Endothelial cell of umbilical vein (primary cell): ENCODE results near the gene GALNT9. TPM values are rescaled to one million over a fixed set of nuclear protein-coding genes. Genes with fewer than 3 reads are reported as not detected.

Experiments
- BruUV-seq: library from RNA; stranded (reverse); fragments of 400-500 nt; replicated peaks from 2 replicates; lab custom pipeline; 2021; lab: Mats Ljungman, UMichigan
- CTCF ChIA-PET: fragments of 300-600, 350-600 bp; sonication (Branson Sonifier 250); formaldehyde crosslinking; loops from one replicate; lab custom pipeline; 2021; ENCODE audit warnings: antibody characterized with exemption, inconsistent platforms; lab: Charles Lee
- POLR2A ChIA-PET: fragments of 300-600, 350-600 bp; sonication (Branson Sonifier 250); formaldehyde crosslinking; loops from one replicate; lab custom pipeline; 2021; ENCODE audit warnings: antibody characterized with exemption, inconsistent platforms; lab: Charles Lee
- DNase-seq: peaks from one replicate; pipeline ENCODE4 v3.0.0-alpha.2; 2011; ENCODE audit warnings: low read depth, low spot score
- FAIRE-seq: peaks from 2 replicates; lab custom pipeline; 2011; peaks lifted over from hg19 to GRCh38; lab: Jason Lieb, UNC
- H2AFZ ChIP-seq: 2 replicates; pipeline ENCODE4 v1.6.0; 2012; ENCODE audit warnings: low read depth, low read length, control low read depth, inconsistent platforms
- H3K27ac ChIP-seq: 2 replicates; pipeline ENCODE4 v1.5.1; 2011; ENCODE audit warnings: low read depth, mild to moderate bottlenecking, control low read depth, low read length, moderate library complexity; ENCODE audit not compliant: insufficient read depth
- H3K27me3 ChIP-seq, 2 experiments: 2 replicates each; pipeline versions ENCODE4 v1.6.0 to v1.6.1; 2011; ENCODE audit warnings: low read length in 2 of 2, mixed read lengths in 1 of 2; ENCODE audit not compliant: control insufficient read depth in 2 of 2, insufficient read depth in 2 of 2
- H3K36me3 ChIP-seq, 2 experiments: 2 replicates in 1 of 2; 3 replicates in 1 of 2; pipeline ENCODE4 v1.5.1; 2011; ENCODE audit warnings: low read length in 2 of 2, mild to moderate bottlenecking in 1 of 2, moderate library complexity in 1 of 2; ENCODE audit not compliant: control insufficient read depth in 2 of 2, insufficient read depth in 2 of 2; ENCODE audit errors: extremely low read depth in 1 of 2
- H3K4me1 ChIP-seq: 3 replicates; pipeline ENCODE4 v1.5.1; 2011; ENCODE audit warnings: mild to moderate bottlenecking, low read length; ENCODE audit not compliant: control insufficient read depth, insufficient read depth; ENCODE audit errors: extremely low read depth
- H3K4me2 ChIP-seq: 2 replicates; pipeline ENCODE4 v1.6.1; 2011; ENCODE audit warnings: low read length, control low read depth, mixed read lengths; ENCODE audit not compliant: insufficient read depth
- H3K4me3 ChIP-seq, 3 experiments: fragments of 200-600 bp in 1 of 3; sonication (generic), shearing (Covaris generic) in 1 of 3; replicated peaks in 1 of 3; 2 replicates each; pipeline ENCODE4 v1.5.1; 2011 to 2016; ENCODE audit warnings: control low read depth in 3 of 3, low read length in 3 of 3, mild to moderate bottlenecking in 2 of 3, inconsistent platforms in 1 of 3, low read depth in 1 of 3, moderate library complexity in 1 of 3; ENCODE audit not compliant: insufficient read depth in 1 of 3
- H3K79me2 ChIP-seq: 2 replicates; pipeline ENCODE4 v1.6.0; 2012; ENCODE audit warnings: low read length, inconsistent platforms; ENCODE audit not compliant: control insufficient read depth, insufficient read depth
- H3K9ac ChIP-seq: replicated peaks from 2 replicates; pipeline ENCODE3; 2011; ENCODE audit warnings: low read length, control low read depth; ENCODE audit not compliant: insufficient read depth; ENCODE audit errors: extremely low read depth
- H3K9me1 ChIP-seq: replicated peaks from 3 replicates; pipeline ENCODE4 v1.6.0; 2011; ENCODE audit warnings: mild to moderate bottlenecking, low read length; ENCODE audit not compliant: control insufficient read depth, insufficient read depth; ENCODE audit errors: extremely low read depth
- H3K9me3 ChIP-seq: replicated peaks from 2 replicates; pipeline ENCODE4 v1.5.1; 2012; ENCODE audit warnings: low read length, inconsistent platforms; ENCODE audit not compliant: control insufficient read depth, insufficient read depth
- H4K20me1 ChIP-seq: replicated peaks from 2 replicates; pipeline ENCODE3; 2011; ENCODE audit warnings: mild to moderate bottlenecking, low read length; ENCODE audit not compliant: control insufficient read depth, insufficient read depth; ENCODE audit errors: extremely low read depth
- CTCF ChIP-seq, 2 donors: IDR thresholded peaks; 1 replicate in 1 of 2; 2 replicates in 1 of 2; pipeline ENCODE4 v1.5.1; 2011; ENCODE audit warnings: low read length in 2 of 2, mild to moderate bottlenecking in 2 of 2, moderate library complexity in 2 of 2, control low read depth in 1 of 2, inconsistent platforms in 1 of 2, low read depth in 1 of 2; ENCODE audit not compliant: insufficient read depth in 1 of 2; ENCODE audit errors: extremely low read depth in 1 of 2
- EZH2 ChIP-seq: IDR thresholded peaks from 2 replicates; pipeline ENCODE4 v1.6.1; 2012; ENCODE audit warnings: borderline replicate concordance, low read depth, mild to moderate bottlenecking, moderate library complexity, low read length, inconsistent platforms; ENCODE audit not compliant: severe bottlenecking
- FOS ChIP-seq: IDR thresholded peaks from 2 replicates; pipeline ENCODE4 v1.6.1; 2011; ENCODE audit warnings: mild to moderate bottlenecking, low read length, moderate library complexity, borderline replicate concordance; ENCODE audit not compliant: insufficient read depth
- JUN ChIP-seq: IDR thresholded peaks from 2 replicates; pipeline ENCODE4 v1.6.1; 2011; ENCODE audit warnings: borderline replicate concordance, low read depth; ENCODE audit not compliant: insufficient read length, insufficient read depth
- MAX ChIP-seq: IDR thresholded peaks from 2 replicates; pipeline ENCODE4 v1.6.1; 2011; ENCODE audit not compliant: insufficient read depth, insufficient read length
- MYC ChIP-seq: IDR thresholded peaks from one replicate; pipeline ENCODE4 v1.6.1; 2011; ENCODE audit warnings: mild to moderate bottlenecking, low read depth, low read length
- POLR2A ChIP-seq: IDR thresholded peaks from 2 replicates; pipeline ENCODE4 v1.6.1; 2012; ENCODE audit warnings: low read depth, mild to moderate bottlenecking, control low read depth, low read length
- POLR2AphosphoS5 ChIP-seq: IDR thresholded peaks from 2 replicates; pipeline ENCODE4 v1.6.1; 2012; ENCODE audit warnings: low read depth, mild to moderate bottlenecking, control low read depth, low read length, moderate library complexity; ENCODE audit not compliant: insufficient read depth
- dilution Hi-C: fragments of 300-500 bp; cut with MboI; formaldehyde crosslinking; loops from one replicate; pipeline ENCODE4 v1.15.0; 2019; ENCODE audit warnings: low sequenced_read_pairs; ENCODE audit not compliant: extremely low pct_ligation_motif_present
- intact Hi-C: fragments of 100-400 bp; cut with micrococcal nuclease; formaldehyde crosslinking; loops from one replicate; pipeline ENCODE4 v1.10.0; 2022
- polyA plus RNA-seq, 4 experiments: library from polyadenylated mRNA; depleted of rRNA in 3 of 4; stranded (reverse) in 3 of 4; unstranded in 1 of 4; fragments of >200 nt; gene quantifications; 2 replicates each; pipeline versions ENCODE4 v1.2.1 to v1.2.3, GENCODE V29; 2011 to 2012; ENCODE audit warnings: missing spikeins in 1 of 4
- total RNA-seq: library from RNA; stranded (reverse); gene quantifications from 2 replicates; pipeline ENCODE4 v1.2.3, GENCODE V29; 2021

Gene GALNT9
- total and polyA plus RNA-seq, 2 donors (not counting 3 experiments of a cell fraction or from before 2014, with no cell fraction given): 0.14 to 0.73 TPM

- Histone ChIP-seq H3K27me3 (no peaks in the 10 kb centered on the region), H4K20me1 (no peaks in the 10 kb centered on the region), H3K4me2 (no peak overlapping the region), H3K4me3 (no peak overlapping the region), H3K27ac (no peak overlapping the region), H3K9me3 (no peaks in the 10 kb centered on the region), H3K9me1 (no peaks in the 10 kb centered on the region), H3K79me2 (no peaks in the 10 kb centered on the region), H3K4me1 (no peaks in the 10 kb centered on the region), H3K9ac (no peak overlapping the region), H3K36me3 (no peaks in the 10 kb centered on the region), H2AFZ (no peak overlapping the region)
- ChIA-PET CTCF (no interaction called here), POLR2A (no interaction called here)
- dilution Hi-C loops (no loop called here), intact Hi-C loops (no loop called here)
- BruUV-seq: no TSS peak
- TF ChIP-seq MYC (no peak), FOS (no peak), POLR2A (no peak), MAX (no peak), POLR2AphosphoS5 (no peak), EZH2 (no peak), CTCF (IDR thresholded peaks at IDR 0.05; ENCODE audit: extremely low read depth in 1 of 2, insufficient read depth in 1 of 2, low read depth in 1 of 2, low read length in 2 of 2) (no peak), JUN (no peak)
- DNase-seq (no peak), FAIRE-seq (no peak)
Observed at GRCh38 chr12:132257206-132257954, 72.0 kb downstream of the GALNT9 start.
